Calu3 (cell line): Measurements from ENCODE around the gene TRIM64. TPM values are rescaled to one million over a fixed set of nuclear protein-coding genes. Genes with fewer than 3 reads are reported as not detected.
"Not testable (repeated sequence)": the region's sequence is repeated elsewhere in the genome, so short reads cannot be mapped to it uniquely, and the experiment has no call there.

Experiments
- Bru-seq: library from RNA; stranded (reverse); fragments of 400-500 nt; gene quantifications from one replicate; lab custom pipeline; 2021; lab: Mats Ljungman, UMichigan
- BruChase-seq, 2 experiments: library from RNA; stranded (reverse); fragments of 400-500 nt; gene quantifications; one replicate each; lab custom pipeline; 2021; lab: Mats Ljungman, UMichigan
- BruUV-seq: library from RNA; stranded (reverse); fragments of 400-500 nt; replicated peaks from 2 replicates; lab custom pipeline; 2021; lab: Mats Ljungman, UMichigan
- CTCF ChIA-PET: fragments of 300-600 bp; sonication (Branson Sonifier 250); formaldehyde crosslinking; loops from one replicate; lab custom pipeline; 2022; ENCODE audit warnings: antibody characterized with exemption; lab: Charles Lee
- DNase-seq: peaks from one replicate; pipeline ENCODE4 v3.0.0; 2022
- H3K27ac Mint-ChIP-seq: one replicate; pipeline ENCODE4 v1.8.0; 2022; ENCODE audit warnings: mixed read lengths; ENCODE audit not compliant: unreplicated experiment
- H3K27me3 Mint-ChIP-seq: one replicate; pipeline ENCODE4 v1.8.0; 2022; ENCODE audit warnings: mixed read lengths; ENCODE audit not compliant: unreplicated experiment
- H3K36me3 Mint-ChIP-seq: one replicate; pipeline ENCODE4 v1.8.0; 2022; ENCODE audit warnings: mild to moderate bottlenecking, moderate library complexity, mixed read lengths; ENCODE audit not compliant: insufficient read depth, unreplicated experiment
- H3K4me1 Mint-ChIP-seq: one replicate; pipeline ENCODE4 v1.8.0; 2022; ENCODE audit warnings: mild to moderate bottlenecking, low read depth, mixed read lengths; ENCODE audit not compliant: unreplicated experiment
- H3K4me3 Mint-ChIP-seq: one replicate; pipeline ENCODE4 v1.8.0; 2022; ENCODE audit warnings: mild to moderate bottlenecking, low read depth, moderate library complexity, mixed read lengths; ENCODE audit not compliant: unreplicated experiment
- H3K9me3 Mint-ChIP-seq: one replicate; pipeline ENCODE4 v1.8.0; 2022; ENCODE audit warnings: low read depth, mixed read lengths; ENCODE audit not compliant: unreplicated experiment
- CTCF ChIP-seq: fragments of 200-600 bp; IDR thresholded peaks from one replicate; pipeline ENCODE4 v1.8.0; 2022; ENCODE audit warnings: antibody characterized with exemption; ENCODE audit not compliant: unreplicated experiment
- intact Hi-C: fragments of 100-400 bp; cut with micrococcal nuclease; formaldehyde crosslinking; loops from one replicate; pipeline ENCODE4 v1.10.0; 2022; ENCODE audit not compliant: unreplicated experiment
- long read RNA-seq: library from polyadenylated mRNA; stranded (forward); transcript quantifications from one replicate; pipeline ENCODE4 v2.0.0, GENCODE V29; 2022
- total RNA-seq: library from RNA; stranded (reverse); gene quantifications from 2 replicates; pipeline ENCODE4 v1.2.3, GENCODE V29; 2022

TRIM64 gene, protein sequence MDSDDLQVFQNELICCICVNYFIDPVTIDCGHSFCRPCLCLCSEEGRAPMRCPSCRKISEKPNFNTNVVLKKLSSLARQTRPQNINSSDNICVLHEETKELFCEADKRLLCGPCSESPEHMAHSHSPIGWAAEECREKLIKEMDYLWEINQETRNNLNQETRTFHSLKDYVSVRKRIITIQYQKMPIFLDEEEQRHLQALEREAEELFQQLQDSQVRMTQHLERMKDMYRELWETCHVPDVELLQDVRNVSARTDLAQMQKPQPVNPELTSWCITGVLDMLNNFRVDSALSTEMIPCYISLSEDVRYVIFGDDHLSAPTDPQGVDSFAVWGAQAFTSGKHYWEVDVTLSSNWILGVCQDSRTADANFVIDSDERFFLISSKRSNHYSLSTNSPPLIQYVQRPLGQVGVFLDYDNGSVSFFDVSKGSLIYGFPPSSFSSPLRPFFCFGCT
- total RNA-seq (not detected in 2 replicates), Bru-seq, nascent RNA (not detected), BruChase-seq, experiment 1, labeled RNA remaining after a 6-hour chase (not detected), BruChase-seq, experiment 2, labeled RNA remaining after a 2-hour chase (not detected)
- long read RNA-seq = 0 reads

DNA sequence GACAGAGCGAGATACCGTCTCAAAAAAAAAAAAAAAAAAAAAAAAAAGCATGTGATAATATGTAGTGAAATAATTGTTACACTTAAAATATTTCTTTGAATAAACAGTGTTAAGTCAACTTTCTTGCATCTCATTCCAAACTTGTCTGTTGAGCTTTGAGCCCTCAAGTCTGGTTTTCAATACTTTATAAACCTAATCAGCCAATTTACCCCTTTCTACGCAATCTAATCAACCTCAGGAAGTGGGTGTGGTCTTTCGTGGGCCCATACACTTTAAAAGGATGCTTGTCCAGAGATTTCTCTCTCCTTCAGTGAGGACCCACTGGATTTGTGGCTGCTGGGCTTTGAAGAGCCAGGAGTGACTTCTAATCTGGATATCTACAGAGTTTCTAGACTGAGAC is at the start of gene TRIM64:
TRIM64 (plus strand) TSS at position 301 of the 400 bp plus-strand sequence. CDS start 2,467 bp downstream, outside the sequence.
- H3K4me3 Mint-ChIP-seq, BruUV-seq, H3K4me1 Mint-ChIP-seq, H3K27me3 Mint-ChIP-seq, H3K9me3 Mint-ChIP-seq, H3K36me3 Mint-ChIP-seq, intact Hi-C loops, DNase-seq, CTCF ChIA-PET, H3K27ac Mint-ChIP-seq: not testable (repeated sequence)

DNA sequence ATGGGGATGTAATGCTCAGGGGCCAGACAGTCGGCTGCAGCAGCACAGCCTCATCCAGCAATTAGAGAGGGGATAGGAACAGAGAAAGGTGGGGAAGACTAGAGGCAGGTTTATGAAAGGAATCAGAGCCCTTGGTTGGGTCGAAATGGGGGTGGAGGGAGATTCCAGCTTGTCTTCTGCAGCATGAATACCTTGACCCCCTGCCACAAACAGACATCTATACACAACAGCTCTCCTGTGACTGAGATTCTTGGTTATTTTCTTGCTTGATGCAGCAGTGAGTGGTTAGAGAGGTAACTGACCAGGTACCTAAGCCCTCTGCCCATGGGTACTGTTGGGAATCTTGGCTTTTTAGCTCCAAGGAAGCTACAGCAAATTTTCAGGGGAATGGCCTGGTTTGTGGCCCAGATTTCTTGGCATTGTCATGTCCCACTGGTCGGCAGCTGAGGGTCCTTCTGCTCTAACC is 43.6 kb upstream of the TRIM64 start, which contains the start of gene TRIM49D1:
TRIM49D1 (minus strand) TSS at position 51 of the 466 bp plus-strand sequence. CDS start 4,535 bp downstream, outside the sequence.
- BruUV-seq = no TSS peak
- DNase-seq = no peak

DNA sequence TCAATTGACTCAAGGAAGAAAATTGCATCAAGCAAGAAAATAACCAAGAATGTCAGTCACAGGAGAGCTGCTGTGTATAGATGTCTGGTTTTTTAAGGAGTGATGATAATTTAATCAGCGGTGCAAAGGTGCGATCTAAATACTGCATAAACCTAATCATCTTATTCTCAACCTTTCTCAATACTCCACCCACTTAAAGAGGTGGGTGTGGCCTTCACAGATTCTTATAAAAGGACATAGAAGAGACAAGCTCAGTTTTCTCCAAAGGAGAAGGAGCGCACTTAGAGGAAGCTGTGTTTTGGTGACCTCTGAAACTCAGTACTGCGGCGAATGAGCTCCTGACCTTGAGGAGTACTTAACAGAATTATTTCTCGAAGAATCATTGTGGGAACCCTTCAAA is 42.1 kb upstream of the TRIM64 start, which contains the start of gene TRIM49D2:
TRIM49D2 (plus strand) TSS at position 301 of the 400 bp plus-strand sequence. CDS start 2,698 bp downstream, outside the sequence.
- H3K27ac Mint-ChIP-seq, H3K36me3 Mint-ChIP-seq, H3K9me3 Mint-ChIP-seq, BruUV-seq, H3K4me1 Mint-ChIP-seq, intact Hi-C loops, CTCF ChIA-PET, H3K4me3 Mint-ChIP-seq, DNase-seq, H3K27me3 Mint-ChIP-seq: not testable (repeated sequence)

More for the DNA sequence above, 43.6 kb upstream of the TRIM64 start, which contains the start of gene TRIM49D1:
- H3K27ac Mint-ChIP-seq = no peak within 1 kb of the TSS
- no peaks in the 10 kb centered on the region for H3K27me3 Mint-ChIP-seq
- no peak for TF ChIP-seq CTCF
- H3K36me3 Mint-ChIP-seq = no peaks in the 10 kb centered on the region
- CTCF ChIA-PET = no interaction called here
- no peak within 1 kb of the TSS for H3K4me3 Mint-ChIP-seq
- intact Hi-C loops = no loop called here
- no peaks in the 10 kb centered on the region for H3K9me3 Mint-ChIP-seq
- no peaks in the 10 kb centered on the region for H3K4me1 Mint-ChIP-seq

GRCh38 chr11:89960833-89961232 is 5.0 kb upstream of the TRIM64 start:
- DNase-seq, H3K27ac Mint-ChIP-seq, BruUV-seq, H3K9me3 Mint-ChIP-seq, H3K4me1 Mint-ChIP-seq, H3K4me3 Mint-ChIP-seq, CTCF ChIA-PET, intact Hi-C loops, H3K27me3 Mint-ChIP-seq, H3K36me3 Mint-ChIP-seq: not testable (repeated sequence)

Other genes with a start within 250 kb of the TRIM64 start
- not detected in 2 replicates for gene TRIM49, start 157.5 kb upstream of the TRIM64 start, total RNA-seq
- not detected in 2 replicates for gene TRIM64B, start 87.5 kb upstream of the TRIM64 start, total RNA-seq
- not detected in 2 replicates for gene TRIM49D1, start 43.8 kb upstream of the TRIM64 start, total RNA-seq
- gene TRIM49D2, start 42.0 kb upstream of the TRIM64 start, total RNA-seq = not detected in 2 replicates
- gene TRIM49C, start 65.1 kb downstream of the TRIM64 start, total RNA-seq = not detected in 2 replicates
- not detected in 2 replicates for gene UBTFL1, start 119.9 kb downstream of the TRIM64 start, total RNA-seq
- 0.22 and 0.38 TPM in 2 replicates for gene NAALAD2, start 168.6 kb downstream of the TRIM64 start, total RNA-seq